Smooth muscle cell (in vitro differentiated cells): ENCODE measurements around the gene DMAC2L. TPM values are rescaled to one million over a fixed set of nuclear protein-coding genes. Genes with fewer than 3 reads are reported as not detected.
"Not testable (repeated sequence)": the region's sequence is repeated elsewhere in the genome, so short reads cannot be mapped to it uniquely, and the experiment has no call there.

Experiments
- DNase-seq: peaks from one replicate; lab custom pipeline; 2025; ENCODE audit not compliant: unreplicated experiment; lab: John Stamatoyannopoulos, UW
- H2AFZ ChIP-seq: fragments of 200-600 bp; sonication (generic); 2 replicates; pipeline ENCODE4 v1.6.0; 2016; ENCODE audit warnings: antibody characterized with exemption, low read depth, mild to moderate bottlenecking
- H3F3A ChIP-seq: fragments of 200-600 bp; sonication (generic); 2 replicates; pipeline ENCODE4 v1.6.0; 2017; ENCODE audit warnings: antibody characterized with exemption, low read depth
- H3K27ac ChIP-seq: fragments of 200-600 bp; sonication (generic); 2 replicates; pipeline ENCODE4 v1.5.1; 2016; ENCODE audit warnings: low read depth, mild to moderate bottlenecking
- H3K27me3 ChIP-seq: fragments of 200-600 bp; sonication (generic); 2 replicates; pipeline ENCODE4 v1.6.1; 2016; ENCODE audit warnings: low read depth, mild to moderate bottlenecking
- H3K36me3 ChIP-seq: fragments of 200-600 bp; sonication (generic); 2 replicates; pipeline ENCODE4 v1.5.1; 2016; ENCODE audit warnings: low read depth
- H3K4me1 ChIP-seq: fragments of 200-600 bp; sonication (generic); 2 replicates; pipeline ENCODE4 v1.5.1; 2016; ENCODE audit warnings: low read depth
- H3K4me2 ChIP-seq: fragments of 200-600 bp; sonication (generic); 2 replicates; pipeline ENCODE4 v1.6.0; 2016; ENCODE audit warnings: mild to moderate bottlenecking
- H3K4me3 ChIP-seq: fragments of 200-600 bp; sonication (generic); 2 replicates; pipeline ENCODE4 v1.5.1; 2016; ENCODE audit warnings: mild to moderate bottlenecking
- H3K79me2 ChIP-seq: fragments of 200-600 bp; sonication (generic); 2 replicates; pipeline ENCODE4 v1.6.0; 2016; ENCODE audit warnings: low read depth, mild to moderate bottlenecking
- H3K9ac ChIP-seq: fragments of 200-600 bp; sonication (generic); 2 replicates; pipeline ENCODE4 v1.6.0; 2016; ENCODE audit warnings: low read depth
- H3K9me3 ChIP-seq: fragments of 200-600 bp; sonication (generic); replicated peaks from 2 replicates; pipeline ENCODE4 v1.5.1; 2016; ENCODE audit warnings: low read depth
- H4K20me1 ChIP-seq: fragments of 200-600 bp; sonication (generic); 2 replicates; pipeline ENCODE4 v1.6.0; 2016; ENCODE audit warnings: low read depth
- CTCF ChIP-seq: fragments of 200-600 bp; sonication (generic); IDR thresholded peaks from 2 replicates; pipeline ENCODE4 v1.5.1; 2017; ENCODE audit warnings: borderline replicate concordance, mild to moderate bottlenecking, antibody characterized with exemption; ENCODE audit not compliant: insufficient read depth, poor library complexity, severe bottlenecking
- WGBS: methylation state at CpG from one replicate; pipeline ENCODE4 v1.1.7; 2016; ENCODE audit warnings: low lambda C conversion rate; 5-methylcytosine and 5-hydroxymethylcytosine counted together
- polyA plus RNA-seq: library from polyadenylated mRNA; unstranded; fragments of >200 nt; fragmentation: Nextera tagmentation; extraction: Ambion mirVana; gene quantifications from 2 replicates; pipeline ENCODE4 v1.2.1, GENCODE V29; 2016
- total RNA-seq: library from RNA; depleted of rRNA; stranded (reverse); fragments of >200 nt; gene quantifications from 2 replicates; pipeline ENCODE4 v1.2.3, GENCODE V29; 2014

Gene DMAC2L
- total and polyA plus RNA-seq, 2 experiments from 2014 or later = 1.6 to 8.5 TPM

- H3K4me2 ChIP-seq = no peak overlapping the region
- no peak overlapping the region for H3K9ac ChIP-seq
- no peaks in the 10 kb centered on the region for H3F3A ChIP-seq
- H3K79me2 ChIP-seq = no peaks in the 10 kb centered on the region
- no peak for DNase-seq
- no peaks in the 10 kb centered on the region for H4K20me1 ChIP-seq
- no peak overlapping the region for H3K4me3 ChIP-seq
- TF ChIP-seq CTCF = no peak
- no peak overlapping the region for H2AFZ ChIP-seq
- WGBS = 93% methylated on average over 2 of the region's 2 CpGs
- H3K27ac ChIP-seq = no peak overlapping the region
- no peaks in the 10 kb centered on the region for H3K4me1 ChIP-seq
- no peaks in the 10 kb centered on the region for H3K27me3 ChIP-seq
- H3K9me3 ChIP-seq = no peaks in the 10 kb centered on the region
- no peaks in the 10 kb centered on the region for H3K36me3 ChIP-seq
Observed at GRCh38 chr14:50360851-50361250, 48.7 kb downstream of the DMAC2L start.

- DNase-seq = not testable (repeated sequence)
- 96% methylated on average over 30 of the region's 36 CpGs for WGBS
Observed at GRCh38 chr14:50361473-50362403, 49.6 kb downstream of the DMAC2L start.

DNA sequence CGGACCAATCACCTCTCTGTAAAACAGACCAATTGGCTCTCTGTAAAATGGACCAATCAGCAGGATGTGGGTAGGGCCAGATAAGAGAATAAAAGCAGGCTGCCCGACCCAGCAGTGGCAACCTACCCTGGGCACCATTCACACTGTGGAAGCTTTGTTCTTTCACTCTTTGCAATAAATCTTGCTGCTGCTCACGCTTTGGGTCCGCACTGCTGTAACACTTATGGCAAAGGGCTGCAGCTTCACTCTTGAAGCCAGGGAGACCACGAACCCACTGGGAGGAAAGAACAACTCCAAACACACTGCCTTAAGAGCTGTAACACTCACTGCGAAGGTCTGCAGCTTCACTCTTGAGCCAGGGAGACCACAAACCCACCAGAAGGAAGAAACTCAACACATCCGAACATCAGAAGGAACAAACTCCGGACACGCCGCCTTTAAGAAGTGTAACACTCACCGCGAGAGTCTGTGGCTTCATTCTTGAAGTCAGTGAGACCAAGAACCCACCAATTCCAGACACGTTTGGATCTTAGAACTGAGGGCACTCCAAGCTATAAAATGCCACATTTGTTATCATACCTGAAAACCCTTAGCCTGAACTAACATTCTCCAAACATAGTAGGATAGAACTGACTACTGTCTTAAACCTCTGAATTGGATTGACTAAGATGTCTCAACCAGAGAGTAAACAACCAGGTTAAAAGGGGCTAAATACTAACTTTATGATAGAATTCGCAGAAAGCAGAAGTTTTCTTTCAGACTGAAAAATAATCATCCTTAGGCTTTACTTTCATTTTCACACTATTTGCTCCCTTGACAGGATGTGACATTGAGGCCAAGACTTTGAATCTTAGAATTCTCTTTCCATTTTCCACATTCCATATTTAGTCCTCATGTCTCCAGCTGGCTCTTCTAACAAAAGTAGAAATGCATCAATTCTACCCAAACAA lies 50.9 kb downstream of the DMAC2L start:
- WGBS = 93% methylated on average over 14 of the region's 14 CpGs
- no peaks in the 10 kb centered on the region for H3K36me3 ChIP-seq
- H3K9ac ChIP-seq = no peak overlapping the region
- no peaks in the 10 kb centered on the region for H4K20me1 ChIP-seq
- TF ChIP-seq CTCF = no peak
- DNase-seq = no peak
- no peaks in the 10 kb centered on the region for H3F3A ChIP-seq
- H3K4me1 ChIP-seq = no peaks in the 10 kb centered on the region
- H3K4me3 ChIP-seq = no peak overlapping the region
- no peak overlapping the region for H3K27ac ChIP-seq
- no peaks in the 10 kb centered on the region for H3K9me3 ChIP-seq
- no peaks in the 10 kb centered on the region for H3K27me3 ChIP-seq
- H3K79me2 ChIP-seq = no peaks in the 10 kb centered on the region
- no peak overlapping the region for H2AFZ ChIP-seq
- no peak overlapping the region for H3K4me2 ChIP-seq

More at GRCh38 chr14:50361473-50362403, 49.6 kb downstream of the DMAC2L start:
- H3K4me2 ChIP-seq, H3K4me1 ChIP-seq, H3K9me3 ChIP-seq, H3F3A ChIP-seq, H2AFZ ChIP-seq, H3K36me3 ChIP-seq, H3K4me3 ChIP-seq, H3K27ac ChIP-seq, H4K20me1 ChIP-seq, H3K79me2 ChIP-seq, H3K27me3 ChIP-seq, H3K9ac ChIP-seq: not testable (repeated sequence)

- H3K9me3 ChIP-seq = no peaks in the 10 kb centered on the region
- 96% methylated on average over 4 of the region's 4 CpGs for WGBS
- no peaks in the 10 kb centered on the region for H3K4me1 ChIP-seq
- no peaks in the 10 kb centered on the region for H3K36me3 ChIP-seq
- no peak overlapping the region for H2AFZ ChIP-seq
- no peak overlapping the region for H3K27ac ChIP-seq
- no peak overlapping the region for H3K9ac ChIP-seq
- no peaks in the 10 kb centered on the region for H3K27me3 ChIP-seq
- no peaks in the 10 kb centered on the region for H3K79me2 ChIP-seq
- no peak overlapping the region for H3K4me2 ChIP-seq
- no peaks in the 10 kb centered on the region for H3F3A ChIP-seq
- H4K20me1 ChIP-seq = no peaks in the 10 kb centered on the region
- DNase-seq = no peak
- H3K4me3 ChIP-seq = no peak overlapping the region
- no peak for TF ChIP-seq CTCF
Observed at GRCh38 chr14:50363714-50364111, 51.6 kb downstream of the DMAC2L start.
